BE2C (cell line): Measurements from ENCODE around the gene ASCL2.

ENCODE experiments used
- DNase-seq: peaks from one replicate; pipeline ENCODE4 v3.0.0-alpha.2; 2020
- H3K27me3 ChIP-seq: fragments of 250-450 bp; sonication (Bioruptor Pico); 2 replicates; pipeline ENCODE4 v1.5.1; 2020; ENCODE audit warnings: mild to moderate bottlenecking
- H3K36me3 ChIP-seq: fragments of 250-450 bp; sonication (Bioruptor Pico); 2 replicates; pipeline ENCODE4 v1.5.1; 2020; ENCODE audit warnings: mild to moderate bottlenecking
- H3K4me1 ChIP-seq: fragments of 250-450 bp; sonication (Bioruptor Pico); 2 replicates; pipeline ENCODE4 v1.5.1; 2020
- H3K4me3 ChIP-seq: 2 replicates; pipeline ENCODE4 v1.5.1; 2011; ENCODE audit warnings: low read depth, low read length
- H3K9me3 ChIP-seq: fragments of 250-450 bp; sonication (Bioruptor Pico); 2 replicates; pipeline ENCODE4 v1.5.1; 2020
- TF ChIP-seq, protein P1 (sequence below): IDR thresholded peaks from 2 replicates; pipeline ENCODE4 v1.5.1; 2012; ENCODE audit warnings: mild to moderate bottlenecking, low read depth, low read length

The ASCL2 gene

DNA sequence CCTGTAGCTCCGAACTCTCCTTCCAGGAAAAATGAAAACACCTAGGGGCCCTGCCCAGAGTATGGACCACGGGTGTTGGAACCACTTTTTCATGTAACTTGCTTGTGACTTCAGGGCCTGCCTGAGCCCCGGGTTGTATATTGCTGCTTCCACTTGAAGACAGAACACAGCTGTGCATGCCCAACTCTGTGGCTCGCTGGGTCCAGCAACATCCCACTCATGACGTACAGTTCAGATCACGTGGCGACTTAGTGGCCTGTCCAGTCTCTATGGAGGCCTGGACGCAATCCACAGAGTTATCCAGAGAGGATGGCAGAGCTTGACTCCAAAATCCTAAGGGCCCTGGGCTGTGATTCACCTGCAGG, 24.5 kb upstream of the ASCL2 start:
- DNase-seq = no peak
- Histone ChIP-seq H3K27me3 (no peaks in the 10 kb centered on the region), H3K9me3 (no peaks in the 10 kb centered on the region), H3K36me3 (no peaks in the 10 kb centered on the region), H3K4me3 (no peak overlapping the region), H3K4me1 (no peaks in the 10 kb centered on the region)
- TF ChIP-seq, protein P1, sequence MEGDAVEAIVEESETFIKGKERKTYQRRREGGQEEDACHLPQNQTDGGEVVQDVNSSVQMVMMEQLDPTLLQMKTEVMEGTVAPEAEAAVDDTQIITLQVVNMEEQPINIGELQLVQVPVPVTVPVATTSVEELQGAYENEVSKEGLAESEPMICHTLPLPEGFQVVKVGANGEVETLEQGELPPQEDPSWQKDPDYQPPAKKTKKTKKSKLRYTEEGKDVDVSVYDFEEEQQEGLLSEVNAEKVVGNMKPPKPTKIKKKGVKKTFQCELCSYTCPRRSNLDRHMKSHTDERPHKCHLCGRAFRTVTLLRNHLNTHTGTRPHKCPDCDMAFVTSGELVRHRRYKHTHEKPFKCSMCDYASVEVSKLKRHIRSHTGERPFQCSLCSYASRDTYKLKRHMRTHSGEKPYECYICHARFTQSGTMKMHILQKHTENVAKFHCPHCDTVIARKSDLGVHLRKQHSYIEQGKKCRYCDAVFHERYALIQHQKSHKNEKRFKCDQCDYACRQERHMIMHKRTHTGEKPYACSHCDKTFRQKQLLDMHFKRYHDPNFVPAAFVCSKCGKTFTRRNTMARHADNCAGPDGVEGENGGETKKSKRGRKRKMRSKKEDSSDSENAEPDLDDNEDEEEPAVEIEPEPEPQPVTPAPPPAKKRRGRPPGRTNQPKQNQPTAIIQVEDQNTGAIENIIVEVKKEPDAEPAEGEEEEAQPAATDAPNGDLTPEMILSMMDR = no peak

DNA sequence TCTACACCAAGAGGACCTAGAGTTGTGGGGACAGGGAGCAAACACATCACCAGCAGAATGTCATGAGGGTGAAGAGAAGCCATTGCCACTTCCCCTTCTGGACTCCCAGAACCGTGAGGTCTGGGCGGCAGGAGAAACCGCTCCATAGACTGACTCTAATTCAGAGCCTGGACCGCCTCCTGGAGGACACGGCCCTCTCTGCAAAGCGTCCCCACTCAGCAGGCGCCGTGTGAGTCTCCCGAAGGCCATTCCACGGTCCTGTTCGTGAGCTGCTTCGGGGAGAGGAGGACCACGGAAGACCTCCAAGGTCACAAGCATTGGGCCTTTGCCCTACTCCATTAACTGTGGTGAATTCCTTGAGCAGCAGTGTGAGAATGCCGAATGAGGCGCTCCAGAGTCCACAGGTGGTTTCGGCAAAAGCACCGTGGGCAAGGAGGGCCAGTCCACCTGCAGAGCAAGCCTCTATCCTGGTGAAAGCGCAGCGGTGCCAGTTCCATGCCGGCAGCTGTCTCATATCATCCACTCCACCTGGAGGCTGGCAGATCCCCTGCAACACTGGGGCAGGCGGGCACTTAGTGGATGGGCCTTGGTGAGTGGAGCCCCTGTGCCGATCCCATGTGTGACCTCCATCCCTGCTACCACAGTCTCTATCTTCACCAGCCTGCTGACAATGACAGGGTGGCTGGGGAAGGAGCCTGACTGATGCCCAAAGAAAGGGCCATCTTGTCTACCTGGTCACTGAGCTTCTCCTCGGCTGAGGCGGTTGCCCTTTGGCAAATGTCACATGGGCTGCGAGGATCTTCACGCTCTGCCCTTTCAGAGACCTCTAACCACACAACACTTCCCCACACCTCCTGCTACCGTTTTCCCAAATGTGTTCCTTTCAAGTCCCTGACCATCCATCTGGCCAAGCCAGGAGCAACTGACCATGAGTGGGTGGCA, 23.9 kb upstream of the ASCL2 start:
- no peak for DNase-seq
- TF ChIP-seq, protein P1 = no peak
- Histone ChIP-seq H3K27me3 (no peaks in the 10 kb centered on the region), H3K36me3 (no peaks in the 10 kb centered on the region), H3K9me3 (no peaks in the 10 kb centered on the region), H3K4me1 (no peaks in the 10 kb centered on the region), H3K4me3 (no peak overlapping the region)

DNA sequence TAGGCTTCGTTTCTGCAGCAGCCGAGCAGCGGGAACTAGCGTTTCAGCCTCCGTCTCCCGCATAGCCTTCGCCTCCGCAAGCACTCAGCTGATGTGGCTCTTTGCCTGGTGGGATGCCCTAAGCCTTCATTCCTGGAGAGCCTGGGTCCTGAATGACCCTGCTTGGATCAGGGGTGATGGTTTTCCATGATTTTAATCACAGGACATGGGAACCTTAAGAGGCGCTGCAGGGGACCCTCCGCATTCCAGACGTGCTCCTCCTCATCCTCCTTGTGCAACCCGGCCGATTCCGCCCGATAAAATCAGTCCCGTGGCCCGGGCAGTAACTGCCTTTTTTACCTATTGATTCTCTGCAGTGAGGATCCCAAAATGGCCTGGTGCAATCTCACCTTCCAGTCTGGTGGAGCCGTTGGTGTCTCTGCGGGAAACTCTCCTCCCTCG, 23.2 kb upstream of the ASCL2 start:
- no peaks in the 10 kb centered on the region for H3K9me3 ChIP-seq
- DNase-seq = no peak
- H3K27me3 ChIP-seq = no peaks in the 10 kb centered on the region
- no peak overlapping the region for H3K4me3 ChIP-seq
- TF ChIP-seq, protein P1 = no peak
- H3K36me3 ChIP-seq = no peaks in the 10 kb centered on the region
- H3K4me1 ChIP-seq = no peaks in the 10 kb centered on the region

DNA sequence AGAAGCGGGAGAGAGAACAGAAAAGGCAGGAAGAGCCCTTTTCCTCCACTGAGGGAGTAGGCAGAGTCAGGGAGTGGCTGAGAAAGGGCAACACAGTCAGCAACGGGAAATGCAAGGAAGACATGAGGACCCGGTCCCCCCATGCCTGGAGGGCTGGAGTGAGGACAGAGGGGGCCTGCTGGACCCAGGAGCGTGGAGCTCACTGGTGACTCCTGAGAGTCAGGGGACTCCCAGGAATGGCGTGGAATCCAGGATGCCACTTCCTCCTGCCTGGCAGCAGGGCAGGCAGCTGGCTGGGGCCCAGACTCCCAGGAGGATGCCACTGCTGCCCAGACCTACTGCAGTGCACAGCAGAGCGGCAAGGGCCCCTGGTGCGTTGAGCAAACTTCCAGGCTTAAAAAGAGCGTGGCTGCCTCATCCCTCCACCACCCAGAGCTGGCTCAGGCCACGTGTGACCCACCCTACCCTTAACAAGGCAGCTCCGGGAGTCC, 20.0 kb upstream of the ASCL2 start:
- DNase-seq = no peak
- no peaks in the 10 kb centered on the region; the same call in 1 of the 2 replicates for H3K4me1 ChIP-seq
- H3K36me3 ChIP-seq = no peaks in the 10 kb centered on the region
- TF ChIP-seq, protein P1 = no peak
- no peaks in the 10 kb centered on the region for H3K27me3 ChIP-seq
- no peaks in the 10 kb centered on the region for H3K9me3 ChIP-seq
- no peak overlapping the region for H3K4me3 ChIP-seq

DNA sequence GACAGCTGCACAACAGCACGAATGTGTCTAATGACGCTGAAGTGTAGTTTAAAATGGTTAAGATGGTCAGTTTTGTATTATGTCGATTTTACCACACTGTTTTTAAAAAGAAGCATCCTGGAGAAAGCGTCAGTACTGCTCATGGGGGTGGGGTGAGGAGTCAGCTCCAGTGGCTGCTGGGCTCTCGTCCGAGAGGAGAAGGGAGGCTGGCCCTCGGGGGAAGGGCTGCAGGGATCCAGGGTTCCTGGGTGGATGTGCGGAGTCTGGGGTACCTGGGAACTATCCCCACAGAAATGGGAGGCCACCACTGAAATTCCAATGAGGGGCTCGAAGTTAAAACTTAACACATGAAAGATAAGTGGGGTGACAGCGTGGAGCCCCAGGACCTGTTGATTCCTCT, 19.5 kb upstream of the ASCL2 start:
- Histone ChIP-seq H3K4me1 (no peaks in the 10 kb centered on the region; the same call in 1 of the 2 replicates), H3K36me3 (no peaks in the 10 kb centered on the region), H3K27me3 (no peaks in the 10 kb centered on the region), H3K9me3 (no peaks in the 10 kb centered on the region), H3K4me3 (no peak overlapping the region)
- no peak for DNase-seq
- TF ChIP-seq, protein P1 = no peak

DNA sequence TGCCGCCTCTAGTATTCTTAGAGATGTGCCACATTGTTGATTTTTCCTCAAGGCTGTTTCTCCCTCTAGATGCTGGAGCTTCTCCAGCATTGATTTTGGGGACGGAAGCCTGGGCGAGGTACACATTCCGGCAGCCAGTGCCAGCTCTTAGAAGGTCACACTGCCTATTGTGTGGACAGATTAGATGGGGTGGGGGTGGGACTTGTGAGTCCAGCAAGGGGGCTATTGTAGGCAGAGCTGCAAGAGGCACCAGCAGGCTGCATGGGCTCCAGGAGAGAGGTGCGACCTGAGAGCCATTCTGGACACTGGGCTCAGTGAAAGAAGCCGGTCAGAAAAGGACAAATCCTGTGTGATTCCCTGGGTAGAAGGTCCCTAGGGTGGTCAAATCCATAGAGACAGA, 19.0 kb upstream of the ASCL2 start:
- Histone ChIP-seq H3K4me1 (no peaks in the 10 kb centered on the region; the same call in 1 of the 2 replicates), H3K27me3 (no peaks in the 10 kb centered on the region), H3K9me3 (no peaks in the 10 kb centered on the region), H3K4me3 (no peak overlapping the region), H3K36me3 (no peaks in the 10 kb centered on the region)
- no peak for DNase-seq
- TF ChIP-seq, protein P1 = no peak
